Smooth muscle cell (in vitro differentiated cells): ENCODE measurements around the gene NME9. TPM values are rescaled to one million over a fixed set of nuclear protein-coding genes. Genes with fewer than 3 reads are reported as not detected.

ENCODE experiments used
- DNase-seq: peaks from one replicate; lab custom pipeline; 2025; ENCODE audit not compliant: unreplicated experiment; lab: John Stamatoyannopoulos, UW
- H2AFZ ChIP-seq: fragments of 200-600 bp; sonication (generic); 2 replicates; pipeline ENCODE4 v1.6.0; 2016; ENCODE audit warnings: antibody characterized with exemption, low read depth, mild to moderate bottlenecking
- H3F3A ChIP-seq: fragments of 200-600 bp; sonication (generic); 2 replicates; pipeline ENCODE4 v1.6.0; 2017; ENCODE audit warnings: antibody characterized with exemption, low read depth
- H3K27ac ChIP-seq: fragments of 200-600 bp; sonication (generic); 2 replicates; pipeline ENCODE4 v1.5.1; 2016; ENCODE audit warnings: low read depth, mild to moderate bottlenecking
- H3K27me3 ChIP-seq: fragments of 200-600 bp; sonication (generic); 2 replicates; pipeline ENCODE4 v1.6.1; 2016; ENCODE audit warnings: low read depth, mild to moderate bottlenecking
- H3K36me3 ChIP-seq: fragments of 200-600 bp; sonication (generic); 2 replicates; pipeline ENCODE4 v1.5.1; 2016; ENCODE audit warnings: low read depth
- H3K4me1 ChIP-seq: fragments of 200-600 bp; sonication (generic); 2 replicates; pipeline ENCODE4 v1.5.1; 2016; ENCODE audit warnings: low read depth
- H3K4me2 ChIP-seq: fragments of 200-600 bp; sonication (generic); 2 replicates; pipeline ENCODE4 v1.6.0; 2016; ENCODE audit warnings: mild to moderate bottlenecking
- H3K4me3 ChIP-seq: fragments of 200-600 bp; sonication (generic); 2 replicates; pipeline ENCODE4 v1.5.1; 2016; ENCODE audit warnings: mild to moderate bottlenecking
- H3K79me2 ChIP-seq: fragments of 200-600 bp; sonication (generic); 2 replicates; pipeline ENCODE4 v1.6.0; 2016; ENCODE audit warnings: low read depth, mild to moderate bottlenecking
- H3K9ac ChIP-seq: fragments of 200-600 bp; sonication (generic); 2 replicates; pipeline ENCODE4 v1.6.0; 2016; ENCODE audit warnings: low read depth
- H3K9me3 ChIP-seq: fragments of 200-600 bp; sonication (generic); replicated peaks from 2 replicates; pipeline ENCODE4 v1.5.1; 2016; ENCODE audit warnings: low read depth
- H4K20me1 ChIP-seq: fragments of 200-600 bp; sonication (generic); 2 replicates; pipeline ENCODE4 v1.6.0; 2016; ENCODE audit warnings: low read depth
- CTCF ChIP-seq: fragments of 200-600 bp; sonication (generic); IDR thresholded peaks from 2 replicates; pipeline ENCODE4 v1.5.1; 2017; ENCODE audit warnings: borderline replicate concordance, mild to moderate bottlenecking, antibody characterized with exemption; ENCODE audit not compliant: insufficient read depth, poor library complexity, severe bottlenecking
- WGBS: methylation state at CpG from one replicate; pipeline ENCODE4 v1.1.7; 2016; ENCODE audit warnings: low lambda C conversion rate; 5-methylcytosine and 5-hydroxymethylcytosine counted together
- polyA plus RNA-seq: library from polyadenylated mRNA; unstranded; fragments of >200 nt; fragmentation: Nextera tagmentation; extraction: Ambion mirVana; gene quantifications from 2 replicates; pipeline ENCODE4 v1.2.1, GENCODE V29; 2016
- total RNA-seq: library from RNA; depleted of rRNA; stranded (reverse); fragments of >200 nt; gene quantifications from 2 replicates; pipeline ENCODE4 v1.2.3, GENCODE V29; 2014

The NME9 gene
- total and polyA plus RNA-seq, 2 experiments from 2014 or later = not detected

- peak; percentile 13 for TF ChIP-seq CTCF
- Histone ChIP-seq H3K9me3 (no peaks in the 10 kb centered on the region), H3K27me3 (no peaks in the 10 kb centered on the region), H3K4me3 (no peak overlapping the region), H3K9ac (no peak overlapping the region), H4K20me1 (no peaks in the 10 kb centered on the region), H3K36me3 (no peaks in the 10 kb centered on the region), H3K4me1 (peaks cover 7% of the 10 kb centered on the region), H3K4me2 (peak overlapping the region; percentile 99), H3K79me2 (no peaks in the 10 kb centered on the region), H3K27ac (peak overlapping the region; percentile 85), H2AFZ (no peak overlapping the region), H3F3A (peaks cover 19% of the 10 kb centered on the region)
- no peak for DNase-seq
- 0% methylated on average over 2 of the region's 2 CpGs for WGBS
Measured at GRCh38 chr3:138328341-138328740, 1.3 kb downstream of the NME9 start.

GRCh38 chr3:138327831-138328230 lies 1.8 kb downstream of the NME9 start:
- Histone ChIP-seq H3K4me1 (peaks cover 7% of the 10 kb centered on the region), H3K4me2 (no peak overlapping the region), H3K79me2 (no peaks in the 10 kb centered on the region), H3K9ac (peak overlapping the region; percentile 60), H3K4me3 (no peak overlapping the region), H3K36me3 (no peaks in the 10 kb centered on the region), H3K27ac (peak overlapping the region; percentile 85), H3K9me3 (no peaks in the 10 kb centered on the region), H3F3A (peaks cover 19% of the 10 kb centered on the region), H3K27me3 (no peaks in the 10 kb centered on the region), H2AFZ (no peak overlapping the region), H4K20me1 (no peaks in the 10 kb centered on the region)
- TF ChIP-seq CTCF = no peak
- DNase-seq = no peak
- 42% methylated on average over 4 of the region's 4 CpGs for WGBS

GRCh38 chr3:138326866-138327595 lies 2.6 kb downstream of the NME9 start:
- H4K20me1 ChIP-seq = no peaks in the 10 kb centered on the region
- no peak overlapping the region for H3K4me3 ChIP-seq
- no peaks in the 10 kb centered on the region for H3K27me3 ChIP-seq
- TF ChIP-seq CTCF = no peak
- WGBS = 89% methylated on average over 12 of the region's 12 CpGs
- peaks cover 7% of the 10 kb centered on the region for H3K4me1 ChIP-seq
- no peak for DNase-seq
- peaks cover 19% of the 10 kb centered on the region for H3F3A ChIP-seq
- peak overlapping the region; percentile 85 for H3K27ac ChIP-seq
- no peak overlapping the region for H2AFZ ChIP-seq
- peak overlapping the region; percentile 60 for H3K9ac ChIP-seq
- H3K79me2 ChIP-seq = no peaks in the 10 kb centered on the region
- no peaks in the 10 kb centered on the region for H3K9me3 ChIP-seq
- no peak overlapping the region for H3K4me2 ChIP-seq
- H3K36me3 ChIP-seq = no peaks in the 10 kb centered on the region

DNA sequence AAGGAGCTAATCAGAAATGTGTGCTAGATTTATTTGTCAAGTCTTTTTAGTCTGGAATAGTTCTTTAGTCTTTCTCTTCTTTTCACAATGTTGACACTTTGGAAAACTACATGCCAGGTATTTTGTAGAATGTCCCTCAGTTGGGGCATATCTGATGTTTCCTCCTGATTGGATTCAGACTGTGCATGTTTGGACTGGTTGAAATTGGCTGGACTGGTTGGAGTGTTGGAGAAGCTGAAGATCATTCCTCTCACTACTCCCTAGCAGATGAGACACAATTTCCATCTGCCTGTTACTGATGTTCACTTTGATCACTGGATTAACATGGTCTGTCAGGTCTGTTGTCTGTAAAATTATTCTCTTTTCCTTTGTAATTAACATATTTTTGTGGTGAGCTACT lies 3.7 kb downstream of the NME9 start:
- TF ChIP-seq CTCF = no peak
- Histone ChIP-seq H2AFZ (no peak overlapping the region), H3K4me1 (peaks cover 7% of the 10 kb centered on the region), H3F3A (peaks cover 19% of the 10 kb centered on the region), H3K27me3 (peaks cover 6% of the 10 kb centered on the region), H3K79me2 (no peaks in the 10 kb centered on the region), H3K27ac (peak overlapping the region; percentile 83), H3K4me3 (no peak overlapping the region), H4K20me1 (no peaks in the 10 kb centered on the region), H3K9ac (no peak overlapping the region), H3K36me3 (no peaks in the 10 kb centered on the region), H3K4me2 (no peak overlapping the region), H3K9me3 (no peaks in the 10 kb centered on the region)
- DNase-seq = no peak
